Measurements from ENCODE around the gene KRT5.

KRT5 gene

GRCh38 chr12:52519826-52520662 lies at the start of gene KRT5:
Gene KRT5, minus strand, starts transcription at chr12:52520394. Its CDS starts 98 bp downstream, at chr12:52520296.
- no peak for DNase-seq

DNA sequence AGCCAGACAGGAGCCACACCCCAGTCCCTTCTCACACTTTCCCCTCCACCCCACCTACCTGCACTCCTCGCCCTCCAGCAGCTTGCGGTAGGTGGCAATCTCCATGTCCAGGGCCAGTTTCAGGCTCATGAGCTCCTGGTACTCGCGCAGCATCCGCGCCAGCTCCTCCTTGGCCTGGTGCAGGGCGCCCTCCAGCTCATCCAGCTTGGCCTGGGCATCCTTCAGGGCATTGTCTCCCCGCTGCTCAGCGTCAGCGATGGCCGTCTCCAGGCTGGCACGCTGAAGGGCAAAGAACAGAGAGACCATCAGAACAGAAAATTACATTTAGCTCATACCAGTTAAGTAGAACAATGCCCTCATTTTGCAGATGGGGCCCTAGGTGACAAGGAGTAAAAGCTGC lies 47.9 kb upstream of the KRT5 start:
- DNase-seq, result no peak

- DNase-seq, result no peak
Observed at GRCh38 chr12:52566847-52567291, 46.7 kb upstream of the KRT5 start.

GRCh38 chr12:52564582-52564981 lies 44.4 kb upstream of the KRT5 start:
- no peak for DNase-seq

DNA sequence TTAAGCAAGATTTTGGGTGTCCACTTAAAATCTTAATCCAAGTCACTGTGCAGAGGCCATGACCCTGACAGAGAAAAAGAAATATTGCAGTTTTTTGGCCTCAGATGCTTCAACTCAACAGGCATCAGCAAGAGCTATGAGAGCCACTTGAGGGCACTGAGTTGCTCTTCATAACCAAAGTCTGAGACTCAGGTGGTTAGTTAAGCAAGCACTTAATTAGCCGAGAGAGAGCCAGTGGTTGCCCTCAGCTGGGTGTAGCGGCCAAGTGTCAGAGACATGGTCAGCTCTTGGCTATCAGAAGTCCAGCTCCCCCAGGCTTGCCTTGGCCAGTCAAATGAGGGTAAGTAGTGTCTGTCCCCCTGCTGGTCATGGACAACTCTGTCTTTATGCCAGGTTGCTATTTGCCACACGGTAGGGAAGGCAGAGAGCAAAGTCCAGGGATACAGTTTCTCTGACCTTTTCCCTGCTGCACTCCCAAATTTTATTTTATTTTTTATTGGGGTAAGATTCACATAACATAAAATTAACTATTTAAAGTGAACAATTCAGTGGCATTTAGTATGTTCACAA lies 41.8 kb upstream of the KRT5 start:
- no peak for DNase-seq

DNA sequence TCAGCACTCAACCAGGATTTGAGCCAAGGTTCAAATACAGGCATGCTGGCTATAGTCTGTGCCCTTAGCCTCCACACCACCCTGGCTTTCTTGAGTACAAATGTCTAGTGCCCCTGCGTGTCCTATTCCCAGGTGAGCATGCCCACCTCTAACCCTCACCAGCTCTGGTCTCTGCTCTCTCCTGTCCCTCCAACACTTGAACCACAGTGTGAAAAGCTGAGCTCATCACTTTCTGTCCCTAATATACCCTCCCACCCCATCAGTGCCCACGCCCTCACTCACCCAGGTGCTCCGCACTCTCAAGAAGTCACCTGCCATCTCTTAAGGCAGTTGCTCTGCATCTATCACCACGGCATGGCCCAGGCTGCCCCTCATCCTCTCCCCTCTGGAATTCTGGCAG lies 39.8 kb upstream of the KRT5 start:
- no peak for DNase-seq

- no peak for DNase-seq
Observed at GRCh38 chr12:52558781-52559445, 38.7 kb upstream of the KRT5 start.

DNA sequence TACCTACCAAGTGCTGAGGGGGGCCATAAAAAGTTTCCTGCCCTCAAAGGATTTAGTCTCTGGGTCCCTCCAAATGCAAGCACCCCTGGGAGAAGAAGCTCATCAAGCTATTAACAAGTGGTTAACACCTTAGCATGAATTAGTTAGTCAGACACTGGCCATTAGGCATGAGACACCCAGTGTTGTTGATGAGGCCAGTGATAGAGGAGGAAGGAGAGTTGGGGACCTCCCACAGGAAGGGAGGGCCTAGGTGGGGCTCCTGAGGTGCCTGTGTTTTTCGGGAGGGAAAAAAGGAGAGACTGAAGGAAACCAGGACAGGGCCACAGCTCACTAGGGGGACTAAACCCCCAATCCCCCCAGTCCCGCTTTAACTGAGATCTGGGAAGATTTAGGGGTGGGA lies 37.3 kb upstream of the KRT5 start:
- no peak for DNase-seq

GRCh38 chr12:52555577-52555976 lies 35.4 kb upstream of the KRT5 start:
- no peak for DNase-seq

DNA sequence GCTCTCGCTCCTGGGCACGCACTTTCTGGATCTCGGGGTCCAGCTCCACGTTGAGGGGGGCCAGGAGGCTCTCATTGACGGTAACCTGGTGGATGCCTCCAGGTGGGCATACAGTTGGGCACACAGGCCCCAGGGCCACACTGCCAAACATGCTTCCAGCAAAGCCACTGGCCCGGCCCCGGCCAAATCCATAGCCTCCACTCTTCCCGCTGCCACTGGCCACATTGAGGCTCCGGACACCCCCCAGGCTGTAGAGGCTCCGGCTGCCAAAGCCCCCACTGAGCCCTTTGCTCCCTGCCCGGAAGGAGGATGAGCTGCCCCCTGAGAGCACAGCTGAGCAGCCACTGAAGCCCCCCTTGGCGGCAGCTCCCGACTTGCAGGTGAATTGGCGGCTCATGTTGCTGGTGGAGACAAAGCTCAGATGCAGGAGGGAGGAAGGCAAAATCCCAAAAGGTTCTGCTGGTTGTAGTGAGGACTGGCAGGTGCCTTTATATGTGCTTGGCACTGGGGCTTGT lies 32.5 kb upstream of the KRT5 start, which contains the start of gene KRT71:
TSS of gene KRT71 (minus strand) at position 465 of the 515 bp plus-strand sequence. CDS start at position 397, 68 bp downstream.
- DNase-seq, result no peak

DNA sequence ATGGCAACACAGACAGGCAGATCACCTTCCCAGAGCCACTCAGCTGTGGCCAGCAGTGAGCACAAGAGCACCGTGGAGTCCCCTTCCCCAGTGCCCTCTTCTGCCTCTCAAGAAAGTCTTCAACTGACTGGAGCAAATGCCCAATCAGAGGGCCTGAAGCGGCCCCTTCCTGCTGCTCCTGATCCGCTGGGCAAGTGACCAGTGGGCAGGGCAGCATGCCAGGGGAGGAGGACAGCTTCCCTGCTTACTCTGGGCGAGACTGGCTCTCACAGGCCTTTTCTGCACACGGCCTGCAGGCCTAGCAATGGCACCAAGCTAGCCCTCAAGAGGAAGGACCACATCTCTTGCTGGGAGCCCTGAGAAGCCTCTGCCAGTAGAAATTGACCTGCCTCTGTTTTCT lies 31.9 kb upstream of the KRT5 start:
- DNase-seq, result no peak

- DNase-seq, result no peak
Observed at GRCh38 chr12:52551216-52551865, 31.1 kb upstream of the KRT5 start.

- no peak for DNase-seq
Observed at GRCh38 chr12:52546126-52546525, 25.9 kb upstream of the KRT5 start.

DNA sequence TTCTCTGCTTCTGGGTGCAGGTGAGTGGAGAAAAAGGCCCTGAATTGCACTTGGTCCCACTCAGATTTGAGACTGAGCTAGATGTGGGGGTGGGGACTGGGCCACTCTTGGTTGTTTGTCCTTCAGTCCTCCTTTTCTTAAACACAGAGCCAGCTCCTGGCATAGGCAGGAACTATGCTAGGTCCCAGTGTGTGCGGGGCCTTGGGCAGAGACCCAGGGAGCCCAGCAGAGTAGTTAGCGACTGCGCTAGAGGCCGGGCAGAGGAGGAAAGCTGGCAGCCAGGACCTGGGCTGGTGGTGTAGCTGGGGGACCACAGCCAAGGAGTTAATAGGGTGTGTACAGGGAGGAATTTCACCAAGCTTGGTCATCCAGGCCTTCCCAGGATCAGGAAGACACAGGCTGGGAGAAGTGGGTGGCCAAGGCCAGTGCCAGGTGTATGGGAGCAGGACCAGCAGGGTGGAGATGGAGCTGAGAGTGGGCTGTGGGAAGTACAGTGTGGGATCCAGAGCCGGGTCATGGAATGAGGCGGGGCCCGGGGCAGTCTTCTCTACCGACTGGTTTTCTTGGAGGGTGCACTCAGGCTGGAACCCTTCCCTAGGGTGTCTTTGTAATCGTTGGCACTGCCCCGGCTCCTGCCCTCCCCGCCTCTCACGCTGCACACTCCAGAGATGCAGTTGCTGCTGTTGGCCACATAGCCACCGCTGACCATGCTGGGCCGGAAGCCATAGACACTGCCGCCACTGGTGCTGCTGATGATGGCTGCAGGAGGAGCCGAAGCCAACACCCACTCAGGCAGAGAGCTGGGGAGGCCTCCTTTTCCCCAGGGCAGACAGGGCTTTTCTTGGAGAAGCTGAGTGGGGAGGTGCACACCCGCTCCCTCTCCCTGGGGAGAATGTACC lies 24.0 kb upstream of the KRT5 start:
- no peak for DNase-seq

- DNase-seq, result no peak
Observed at GRCh38 chr12:52542785-52543318, 22.7 kb upstream of the KRT5 start.

- no peak for DNase-seq
Observed at GRCh38 chr12:52542157-52542556, 22.0 kb upstream of the KRT5 start.

GRCh38 chr12:52541709-52542108 lies 21.5 kb upstream of the KRT5 start:
- no peak for DNase-seq

- no peak for DNase-seq
Observed at GRCh38 chr12:52540531-52540930, 20.3 kb upstream of the KRT5 start.

DNA sequence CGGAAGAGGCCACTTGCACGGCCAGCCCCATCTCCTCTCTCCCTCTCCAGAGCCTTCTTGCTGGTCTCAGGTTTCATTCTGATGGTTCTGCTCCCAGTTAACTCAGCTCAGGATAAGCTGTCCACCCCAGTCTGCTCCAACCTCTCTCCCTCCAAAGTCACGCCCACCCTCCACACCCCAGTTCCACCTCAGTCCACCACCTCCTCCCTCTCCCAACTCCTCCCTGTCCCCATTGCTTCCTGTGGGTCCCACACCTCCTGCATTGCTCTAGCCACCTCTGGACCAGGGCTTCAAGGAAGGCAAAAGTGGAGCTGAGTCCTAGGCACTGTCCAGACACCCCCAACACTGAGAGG lies 19.6 kb upstream of the KRT5 start:
- DNase-seq, result no peak

GRCh38 chr12:52539083-52539820 lies 19.1 kb upstream of the KRT5 start:
- DNase-seq, result peak; percentile 7

- DNase-seq, result no peak
Observed at GRCh38 chr12:52537101-52537500, 16.9 kb upstream of the KRT5 start.
